T1000 (cell line): ENCODE measurements around the gene PRKCH.

Experiments used
- DNase-seq: peaks from one replicate; lab custom pipeline; 2025; ENCODE audit warnings: mixed read lengths; lab: John Stamatoyannopoulos, UW

Gene PRKCH

DNA sequence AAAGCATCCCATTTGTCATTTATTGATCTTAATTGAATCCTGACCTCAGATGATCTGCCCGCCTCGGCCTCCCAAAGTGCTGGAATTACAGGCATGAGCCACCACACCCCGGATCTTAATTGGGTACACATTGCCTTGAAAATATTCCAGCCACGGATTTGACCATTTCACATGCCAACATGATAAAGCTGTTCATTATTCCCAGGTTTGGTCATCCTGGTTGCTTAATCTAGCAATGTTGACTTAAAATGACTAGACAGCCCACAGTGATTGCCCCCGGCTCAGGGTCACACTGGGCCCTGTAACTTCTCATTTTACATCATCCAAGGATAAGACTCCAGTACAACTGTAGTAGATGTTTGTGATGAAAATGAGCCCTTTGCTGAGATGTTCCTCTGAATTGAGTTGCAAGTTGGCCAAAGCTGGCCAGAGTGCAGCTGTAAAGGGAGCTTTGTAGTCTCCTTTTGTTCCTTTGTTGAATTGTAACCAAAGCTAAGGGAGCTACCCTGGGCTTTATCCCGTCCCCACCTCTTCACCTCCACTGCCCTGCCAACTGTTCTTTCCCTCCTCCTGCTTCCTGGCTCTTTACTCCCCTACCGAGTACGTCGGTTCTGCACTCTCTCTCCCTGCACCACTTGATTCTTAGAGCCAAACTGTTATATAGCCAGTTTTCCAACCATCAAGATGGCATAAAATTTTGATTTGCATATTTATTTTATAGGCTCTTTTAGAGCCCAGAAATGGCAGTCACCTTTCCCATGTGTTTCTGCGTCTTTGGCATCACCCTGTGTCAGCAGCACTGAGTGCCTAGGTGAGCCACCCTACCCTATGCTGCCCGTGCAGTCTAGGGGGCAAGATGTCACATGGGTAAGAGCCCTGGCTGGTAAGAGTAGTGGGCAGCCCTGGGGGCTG is 232.6 kb downstream of the PRKCH start:
- DNase-seq = peak; percentile 71

DNA sequence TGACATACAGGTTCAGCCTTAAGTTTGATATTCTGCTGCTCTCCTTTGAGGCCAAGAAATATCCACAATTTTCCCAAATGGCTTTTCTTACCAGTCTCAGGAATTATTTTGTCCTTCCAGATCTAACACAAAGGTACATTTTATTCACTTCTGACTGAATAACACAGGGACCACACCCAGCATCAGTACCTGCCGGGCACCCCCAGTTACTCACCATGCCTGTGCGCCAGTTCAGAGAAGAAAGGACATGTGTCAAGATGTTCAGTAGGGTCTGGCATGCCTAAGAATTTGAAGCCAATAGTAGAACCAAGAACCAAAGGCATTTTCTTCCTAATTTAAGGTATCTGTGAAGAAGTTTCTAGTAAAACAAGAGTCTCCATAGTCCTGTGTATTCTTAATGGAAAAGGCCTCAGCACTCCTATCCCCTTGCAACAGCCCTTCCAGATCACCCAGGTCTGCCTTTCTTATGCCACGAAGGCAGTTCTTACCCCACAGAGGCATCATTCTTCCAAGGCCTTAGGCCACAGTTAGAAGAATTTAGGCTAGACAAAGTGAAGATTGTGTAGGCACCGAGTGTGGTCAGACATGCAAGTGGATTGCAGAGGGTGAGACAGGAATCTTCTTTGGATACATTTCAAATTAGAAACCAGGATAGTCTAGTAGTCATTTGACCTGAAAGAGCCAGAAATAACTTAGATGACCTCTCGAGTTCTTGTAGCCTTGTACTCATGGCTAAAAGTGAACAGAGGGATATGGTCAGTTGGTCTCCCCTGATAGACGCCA is 233.9 kb downstream of the PRKCH start:
- no peak for DNase-seq

DNA sequence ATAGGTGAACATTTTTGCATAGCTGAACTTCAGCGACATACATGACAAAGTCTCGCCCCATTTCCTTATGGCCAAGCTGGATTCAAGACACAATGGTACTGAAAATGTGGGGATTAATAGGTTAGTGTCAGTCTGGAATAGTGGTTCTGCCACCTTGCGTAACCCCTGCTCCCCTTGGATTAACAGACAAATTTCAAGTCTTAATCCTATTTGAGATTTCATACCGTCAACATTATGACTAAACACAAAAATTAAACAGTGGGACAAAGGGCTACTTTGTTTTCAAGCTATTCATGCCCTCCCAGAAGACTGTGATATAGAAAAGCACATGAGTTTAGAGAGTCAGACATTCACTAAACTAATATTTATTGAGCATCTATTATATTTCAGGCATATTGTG is 235.1 kb downstream of the PRKCH start:
- DNase-seq = no peak

DNA sequence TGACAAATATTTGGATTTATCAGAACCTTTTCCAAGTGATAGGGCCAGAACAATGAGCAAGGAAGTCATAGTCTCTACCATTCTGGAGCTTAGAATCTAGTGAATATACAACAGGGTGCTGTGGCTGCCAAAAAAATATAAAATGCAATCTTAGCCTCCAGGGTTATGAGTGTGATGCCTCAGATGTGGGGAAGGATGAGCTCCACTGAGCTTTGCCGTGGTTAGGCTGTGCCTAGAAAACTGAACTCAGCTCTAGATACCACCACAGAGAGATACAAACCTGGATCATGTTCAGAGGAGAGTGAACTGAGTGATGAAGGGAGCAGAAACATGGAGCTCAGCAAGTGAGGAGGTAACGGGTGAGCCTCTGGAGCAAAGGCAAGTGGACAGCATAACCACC is 235.9 kb downstream of the PRKCH start:
- DNase-seq = no peak

DNA sequence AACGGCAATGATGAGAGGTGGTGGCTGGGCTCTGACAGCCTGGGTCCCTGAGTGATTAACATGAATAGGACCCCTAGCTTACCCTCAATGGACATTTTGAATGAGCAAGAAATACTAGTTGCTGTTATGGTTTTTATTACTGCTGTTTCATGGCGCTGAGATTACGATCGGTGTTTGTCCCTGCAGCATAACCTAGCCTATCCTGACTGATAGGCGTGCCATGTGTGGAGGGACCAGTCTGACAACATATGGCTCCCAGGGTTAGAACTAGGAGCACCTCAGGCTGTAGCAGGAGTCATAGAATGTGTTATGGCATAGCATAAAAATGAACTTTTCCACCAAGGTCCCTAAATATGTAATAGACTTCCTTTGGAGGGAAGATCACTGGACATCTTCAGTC is 236.5 kb downstream of the PRKCH start:
- no peak for DNase-seq

DNA sequence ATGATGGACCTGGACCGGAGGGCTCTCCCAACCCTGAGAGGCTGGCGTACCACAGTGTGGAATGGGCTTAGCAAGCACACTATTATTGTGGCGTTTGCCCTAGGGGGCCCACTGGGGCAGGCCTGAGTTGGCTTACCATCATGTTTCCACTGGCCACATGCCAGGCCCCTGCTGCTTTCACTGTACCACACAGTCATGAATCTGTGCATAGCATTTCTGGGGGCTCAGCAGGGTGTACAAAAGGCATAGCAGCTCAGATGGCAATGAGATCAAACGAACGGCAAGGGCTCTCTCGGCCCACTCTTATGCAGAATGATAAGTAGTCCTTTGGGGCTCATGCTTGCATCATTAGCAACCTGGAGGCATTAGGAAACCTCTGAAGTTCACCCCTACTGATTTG is 236.9 kb downstream of the PRKCH start:
- DNase-seq = peak; percentile 71

DNA sequence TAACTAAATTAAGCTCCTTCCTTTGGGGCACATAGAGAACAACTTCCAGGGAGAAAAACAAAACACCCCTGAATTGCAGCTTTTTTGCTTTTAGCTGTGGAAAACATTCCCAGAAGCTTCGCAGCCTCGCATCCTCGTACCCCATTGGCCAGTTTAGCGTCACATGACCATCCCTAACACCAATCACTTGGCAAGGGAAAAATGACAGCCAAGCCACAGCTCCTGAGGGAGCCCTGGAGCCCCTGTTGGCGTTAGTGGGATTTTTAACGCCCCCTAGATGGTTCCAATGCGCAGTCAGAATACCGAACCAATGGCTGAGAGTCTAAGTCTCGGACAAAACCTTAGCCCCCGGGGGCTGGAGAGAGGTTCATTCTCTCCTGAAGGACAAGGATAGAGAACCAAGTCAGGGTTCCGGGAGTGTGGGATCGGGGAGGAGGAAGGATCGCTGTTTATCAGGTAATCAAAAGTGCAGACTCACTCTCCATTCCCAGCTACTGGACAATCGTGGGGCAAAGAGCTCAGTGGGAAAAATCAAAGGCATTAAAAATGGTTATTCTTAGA is 238.3 kb downstream of the PRKCH start:
- DNase-seq = no peak

DNA sequence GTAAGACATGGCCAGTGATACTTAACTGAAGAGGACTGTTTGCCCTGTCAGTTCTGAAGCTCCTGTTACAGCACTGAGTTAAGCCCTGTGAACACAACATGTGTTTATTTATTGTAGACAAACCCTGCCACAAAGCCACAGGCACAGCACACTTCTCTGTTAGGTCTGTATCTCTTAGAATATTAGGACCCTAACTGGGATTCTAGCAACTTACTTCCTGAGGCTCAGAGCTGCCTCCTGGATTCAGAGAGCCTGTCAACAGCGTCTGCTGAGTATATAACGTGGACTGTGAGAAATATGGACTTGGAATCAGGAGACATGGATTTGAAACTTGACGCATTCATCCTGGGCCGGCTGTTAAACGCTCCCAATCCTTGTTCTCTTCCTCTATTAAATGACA is 238.9 kb downstream of the PRKCH start:
- no peak for DNase-seq

DNA sequence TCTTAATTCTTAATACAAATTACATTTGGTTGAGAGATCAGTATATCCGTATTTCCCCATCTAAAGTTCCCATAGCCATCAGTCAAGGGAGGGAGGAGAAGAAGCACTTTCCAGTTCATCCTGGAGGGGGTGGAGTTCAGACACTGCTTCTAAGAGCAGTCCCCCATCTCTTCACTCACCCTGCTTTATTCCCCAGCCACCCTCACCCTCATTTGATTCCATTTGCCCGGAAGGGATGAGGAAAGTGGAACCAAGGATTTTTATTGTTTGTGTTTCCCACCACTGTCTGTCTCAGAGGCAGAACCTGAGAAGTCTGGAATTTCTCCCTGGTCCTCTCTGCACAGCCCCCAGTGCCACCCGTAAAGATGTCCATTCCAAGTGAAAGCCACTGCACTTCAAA is 239.7 kb downstream of the PRKCH start:
- no peak for DNase-seq

DNA sequence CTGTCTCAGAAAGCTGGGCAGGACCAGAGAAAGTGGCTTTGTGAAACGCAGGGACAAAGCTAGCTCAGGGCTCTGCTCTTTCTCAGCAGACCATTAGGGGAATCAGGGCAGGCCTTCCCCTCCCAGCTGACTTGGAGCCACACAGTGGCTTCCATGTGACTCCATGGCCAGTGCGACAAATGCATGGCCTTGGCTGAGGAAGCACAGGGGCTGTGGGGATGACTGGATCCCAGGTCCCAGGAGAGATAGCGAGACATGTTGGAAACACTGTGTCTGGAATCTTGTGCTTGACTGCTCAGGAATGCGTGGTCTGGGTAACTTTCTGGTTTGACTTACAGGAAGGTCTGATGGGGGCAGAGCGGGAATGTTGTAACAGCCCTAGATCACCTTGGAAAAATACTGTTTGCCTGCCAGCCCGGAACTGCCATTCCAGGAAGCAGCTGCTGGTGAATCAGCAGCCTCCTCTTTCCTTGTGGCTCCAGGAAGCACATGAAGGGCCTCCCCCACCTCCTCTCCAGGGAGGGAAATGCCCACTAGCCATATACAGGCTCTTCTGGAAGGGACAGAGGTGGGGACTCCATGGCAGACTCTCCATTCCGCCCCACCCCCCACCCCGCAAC is 240.4 kb downstream of the PRKCH start:
- peak; percentile 68 for DNase-seq

DNA sequence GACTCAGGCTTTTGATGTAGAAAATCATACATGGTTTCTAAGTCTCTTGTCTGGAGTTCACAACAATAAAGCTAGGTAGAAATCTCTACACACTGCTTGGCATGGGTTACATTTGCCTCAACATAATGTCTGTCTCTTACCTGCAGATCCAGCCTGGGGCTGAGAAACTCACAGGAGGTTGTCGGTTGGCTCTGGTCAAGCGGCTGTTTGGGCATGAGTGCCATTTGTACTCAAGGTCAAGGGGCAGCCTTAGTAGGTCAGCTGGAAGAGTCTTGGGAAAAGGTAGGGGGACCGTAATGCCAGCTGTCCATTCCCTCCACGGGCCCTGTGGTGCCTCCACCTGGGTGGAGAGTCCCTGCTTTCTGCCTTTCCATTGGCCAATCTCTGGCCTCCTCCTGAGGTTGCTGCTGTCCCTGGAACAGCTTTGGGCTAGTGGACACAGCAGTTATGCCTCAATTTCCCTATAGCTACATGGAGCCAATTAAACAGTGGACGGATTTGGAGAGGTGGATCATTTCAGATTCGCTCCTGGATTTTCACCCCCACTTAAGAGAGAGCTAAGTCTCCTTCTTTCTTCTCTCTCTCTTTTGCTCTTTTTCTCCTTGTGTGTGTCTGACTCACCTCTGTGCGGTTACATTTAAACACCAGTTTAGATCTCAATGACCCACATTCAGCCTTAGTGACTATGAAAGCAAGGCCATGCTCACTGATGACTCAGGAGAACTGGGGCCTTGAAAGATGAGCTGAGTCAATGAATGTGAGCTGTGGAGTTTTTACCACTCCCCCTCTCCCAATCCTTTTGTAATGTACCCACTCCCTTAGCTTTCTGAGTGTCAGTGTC is 241.2 kb downstream of the PRKCH start:
- peak; percentile 76 for DNase-seq

DNA sequence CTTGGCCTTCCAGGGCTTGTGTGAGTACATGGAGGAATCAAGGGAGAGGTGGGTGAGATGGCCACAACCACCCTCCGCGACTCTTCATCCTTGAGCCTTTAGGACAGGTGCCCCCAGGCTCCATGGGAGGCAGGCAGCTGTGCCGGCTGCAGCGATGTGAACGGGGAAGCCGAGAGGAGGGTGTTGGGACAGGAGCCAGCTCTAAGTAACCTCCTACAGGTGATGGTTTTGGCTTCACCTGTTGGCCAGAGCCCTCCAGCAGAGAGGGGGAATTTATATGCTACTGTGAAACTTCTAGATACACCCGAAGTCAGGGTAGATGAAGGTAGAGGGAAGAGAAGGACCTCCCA is 241.8 kb downstream of the PRKCH start:
- no peak for DNase-seq

DNA sequence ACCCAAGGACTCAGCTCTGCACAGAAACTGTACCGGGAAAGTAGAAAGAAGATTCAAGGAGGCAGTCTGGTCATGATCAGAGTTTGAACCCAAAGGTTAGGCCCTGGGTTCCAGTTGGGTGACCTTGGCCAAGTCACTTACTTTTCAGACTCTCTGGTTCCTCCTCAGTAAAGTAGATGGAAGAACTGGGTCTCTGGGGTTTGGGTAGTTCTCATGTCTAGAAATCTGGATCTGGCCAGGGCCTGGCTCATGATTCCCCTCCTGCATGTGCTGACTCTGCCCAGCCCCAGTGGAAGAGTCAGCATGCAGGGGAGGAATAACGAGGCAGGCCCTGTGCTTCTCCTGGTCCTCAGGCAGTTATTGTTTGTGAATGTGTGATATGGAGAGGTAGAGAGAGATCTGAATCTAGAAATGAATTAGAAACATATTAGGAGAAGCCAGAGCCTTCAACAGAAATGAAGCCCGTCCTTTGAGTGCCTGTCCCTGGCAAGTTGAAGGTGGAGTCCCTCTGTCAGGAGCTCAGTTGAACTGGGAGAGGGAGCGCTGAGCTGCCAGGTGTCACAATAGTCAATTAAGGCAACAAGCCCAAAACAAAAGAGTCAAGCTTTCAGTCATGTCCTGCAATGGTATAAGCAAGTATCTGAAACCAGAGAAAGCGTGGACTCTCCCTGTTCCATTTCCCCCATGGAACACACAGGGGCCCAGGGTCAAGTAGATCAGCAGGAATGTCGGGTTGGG is 242.7 kb downstream of the PRKCH start:
- no peak for DNase-seq

DNA sequence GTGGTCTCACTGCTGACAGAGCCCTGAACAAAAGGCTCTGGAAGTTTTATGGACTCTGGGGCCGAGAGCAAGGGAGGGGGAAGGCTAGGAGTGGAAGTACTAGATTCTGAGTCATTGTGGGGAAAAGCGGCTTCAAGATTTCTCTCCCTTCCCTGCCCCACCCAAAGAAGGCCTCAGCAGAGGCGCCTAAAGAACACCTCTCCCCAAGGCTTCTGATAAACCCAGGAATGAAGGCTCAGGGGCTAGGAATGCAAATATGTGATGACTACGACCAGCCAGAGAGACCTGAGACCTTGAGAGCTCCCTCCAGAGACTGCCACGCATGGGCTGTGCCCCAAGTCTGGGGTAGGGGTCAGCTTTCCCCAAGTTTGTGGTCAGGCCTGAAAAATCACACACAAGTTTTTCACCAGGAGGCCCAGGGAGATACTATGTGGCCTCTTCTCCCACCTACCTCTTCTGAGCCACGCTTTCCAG is 243.3 kb downstream of the PRKCH start:
- peak; percentile 80 for DNase-seq

DNA sequence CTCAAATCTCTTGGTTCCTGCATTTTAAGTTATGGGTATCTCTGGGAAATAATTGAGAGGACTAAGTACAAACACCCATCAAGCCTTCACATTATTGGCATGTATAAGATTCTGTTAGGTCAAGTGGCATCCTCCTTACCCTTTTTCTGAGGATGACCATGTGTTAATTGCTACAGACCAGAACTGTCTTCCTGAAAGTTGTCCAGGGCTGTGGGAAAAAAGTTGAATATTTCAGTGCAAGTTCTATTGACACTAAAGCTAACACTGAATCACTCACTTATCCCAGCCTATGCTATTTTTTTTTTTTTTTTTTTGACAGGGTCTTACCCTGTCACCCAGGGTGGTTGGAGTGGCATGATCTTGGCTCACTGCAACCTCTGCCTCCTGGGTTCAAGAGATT is 243.8 kb downstream of the PRKCH start:
- DNase-seq = no peak

DNA sequence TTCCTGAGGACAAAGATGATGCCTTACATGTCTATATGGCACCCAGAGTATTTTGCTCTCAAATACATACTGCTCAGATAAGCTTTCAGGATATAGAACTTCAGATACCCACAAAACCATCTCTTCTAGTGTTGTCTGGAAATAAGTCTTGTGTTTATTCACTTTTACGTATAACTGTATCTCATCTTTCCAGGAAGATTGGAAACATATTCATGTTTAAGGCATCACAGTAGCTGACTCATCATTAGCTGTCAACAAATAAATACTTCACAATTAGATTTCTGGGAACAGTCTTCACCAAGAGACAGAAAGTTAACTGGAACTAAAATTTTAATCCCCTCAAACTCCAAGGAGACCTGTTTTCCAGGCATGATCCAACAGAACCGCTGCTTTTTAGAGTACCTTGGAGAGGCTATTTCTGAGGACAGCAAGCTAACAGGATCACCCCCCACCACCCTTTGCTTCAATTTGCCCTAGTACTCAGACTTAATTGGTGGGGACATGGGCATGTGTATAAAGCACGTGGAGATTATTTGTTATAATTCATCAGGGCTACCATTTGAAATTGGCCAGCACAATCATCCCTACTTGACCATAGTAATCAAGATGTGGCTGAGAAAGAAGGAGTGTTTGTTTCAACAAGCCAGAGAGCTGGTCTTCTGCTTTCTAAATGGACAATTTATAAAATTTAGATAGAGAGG is 244.6 kb downstream of the PRKCH start:
- DNase-seq = no peak

DNA sequence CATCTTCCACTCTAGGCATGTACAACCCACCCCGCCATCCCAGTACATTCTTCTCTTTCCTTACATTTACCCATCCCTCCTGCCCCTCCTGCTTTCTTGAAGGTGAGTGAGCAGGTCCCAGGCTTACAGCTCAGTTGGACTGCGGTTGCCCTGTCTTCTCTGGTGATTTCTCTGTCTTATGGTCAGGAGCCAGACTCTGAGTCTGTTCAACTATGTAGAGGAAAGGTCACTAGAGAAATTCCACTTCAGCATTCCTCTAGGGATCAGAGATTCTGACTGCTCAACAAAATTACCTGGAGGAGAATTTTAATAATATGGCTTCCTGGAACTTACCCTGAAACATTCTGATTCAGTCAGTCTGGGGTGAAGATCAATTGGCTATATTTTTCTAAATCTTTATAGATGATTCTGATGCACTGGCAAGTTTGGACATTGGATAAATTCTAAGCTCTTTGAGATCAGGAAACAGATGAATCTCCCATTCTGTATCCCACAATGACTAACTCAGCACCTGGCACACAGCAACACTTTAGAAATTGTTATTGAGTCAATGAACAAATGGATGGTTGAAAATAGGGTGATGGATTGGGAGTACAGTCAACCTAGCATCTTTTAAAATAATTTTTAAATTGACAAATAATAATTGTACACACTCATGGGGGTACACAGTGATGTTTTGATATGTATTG is 245.3 kb downstream of the PRKCH start:
- no peak for DNase-seq

DNA sequence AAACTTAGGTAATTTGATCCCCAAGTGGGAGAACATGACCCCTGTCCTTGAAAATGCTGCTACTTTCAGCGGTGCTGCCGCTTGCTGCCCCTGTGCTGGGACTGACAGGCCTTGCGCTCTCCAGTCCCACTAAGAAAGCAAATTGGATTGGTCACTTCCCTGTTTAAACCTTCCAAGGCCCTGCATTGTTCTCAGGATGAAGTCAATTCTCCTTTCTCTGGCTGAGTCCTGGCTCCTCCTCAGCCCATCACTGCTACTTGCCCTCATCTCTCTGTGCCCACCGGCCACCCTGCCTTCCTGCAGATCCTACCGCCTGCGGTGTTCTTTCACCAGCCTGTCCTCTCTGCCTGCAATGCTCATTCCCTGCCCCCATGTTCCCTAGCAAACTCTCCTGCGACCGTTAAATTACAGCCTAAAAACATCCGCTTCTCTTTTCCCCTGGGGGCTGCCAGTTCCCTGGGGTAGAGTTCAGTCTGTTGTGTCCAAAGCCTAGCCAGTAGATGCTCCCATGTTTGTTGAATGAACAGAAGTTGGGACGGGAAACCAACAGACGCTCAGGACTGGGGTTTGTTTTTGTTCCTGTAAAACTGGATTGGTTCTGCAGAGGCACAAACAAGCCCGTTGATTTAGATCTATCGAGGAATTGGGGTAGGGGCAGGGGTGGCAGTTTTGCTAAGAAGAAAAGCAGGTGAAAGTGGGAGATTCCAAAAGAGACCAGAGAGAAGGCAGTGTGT is 246.6 kb downstream of the PRKCH start:
- no peak for DNase-seq

DNA sequence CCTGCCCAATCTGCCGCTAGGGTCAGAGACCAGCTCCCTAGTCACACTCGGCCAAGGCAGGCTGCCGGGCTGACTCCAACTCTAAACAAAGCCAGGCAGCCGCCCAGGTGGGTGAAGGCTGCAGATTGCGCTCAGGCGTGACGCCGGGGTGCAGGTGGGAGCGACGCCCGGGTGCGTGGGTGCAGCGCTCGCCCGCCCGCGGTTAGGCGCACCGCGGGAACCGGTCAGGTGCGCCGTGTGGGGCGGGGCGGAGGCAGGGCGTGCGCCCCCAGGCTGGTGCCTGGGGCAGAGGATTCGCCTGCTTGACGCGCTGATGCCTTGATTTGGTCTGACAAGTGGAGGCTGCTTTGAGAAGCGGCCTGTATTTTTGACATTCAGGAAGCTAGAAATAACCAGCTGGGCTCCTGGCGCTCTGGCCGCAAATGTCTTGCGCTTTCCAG is 247.2 kb downstream of the PRKCH start:
- no peak for DNase-seq
